ENCODE results near the gene MMS19. TPM values are rescaled to one million over a fixed set of nuclear protein-coding genes. Genes with fewer than 3 reads are reported as not detected.

The MMS19 gene
- total RNA-seq, 2 donors from 2014 or later = 89.3 to 90.5 TPM

GRCh38 chr10:97412891-97413304 is 85.3 kb downstream of the MMS19 start:
- peaks cover 15% of the 10 kb centered on the region for H3K36me3 Mint-ChIP-seq (ENCODE audit: low read depth)
- ATAC-seq (replicated peaks) = peak; percentile 84
- H3K4me1 Mint-ChIP-seq = peaks cover 24% of the 10 kb centered on the region
- H3K9me3 Mint-ChIP-seq = peaks cover 4% of the 10 kb centered on the region
- peak overlapping the region; percentile 95 for H3K27ac Mint-ChIP-seq
- peak overlapping the region; percentile 71 for H3K4me3 Mint-ChIP-seq
- H3K27me3 Mint-ChIP-seq = no peaks in the 10 kb centered on the region

- Mint-ChIP-seq H3K36me3 (ENCODE audit: low read depth) (peaks cover 15% of the 10 kb centered on the region), H3K4me1 (peaks cover 16% of the 10 kb centered on the region), H3K27me3 (no peaks in the 10 kb centered on the region), H3K4me3 (no peak overlapping the region), H3K27ac (no peak overlapping the region), H3K9me3 (peaks cover 4% of the 10 kb centered on the region)
- ATAC-seq (replicated peaks) = no peak
Measured at GRCh38 chr10:97411406-97411805, 86.8 kb downstream of the MMS19 start.

- Mint-ChIP-seq H3K27me3 (no peaks in the 10 kb centered on the region), H3K4me3 (no peak overlapping the region), H3K36me3 (ENCODE audit: low read depth) (peaks cover 7% of the 10 kb centered on the region), H3K4me1 (peaks cover 8% of the 10 kb centered on the region), H3K9me3 (peaks cover 4% of the 10 kb centered on the region), H3K27ac (peak overlapping the region; percentile 60)
- ATAC-seq (replicated peaks) = no peak
Measured at GRCh38 chr10:97408496-97408992, 89.7 kb downstream of the MMS19 start.

Other genes with a start within 250 kb of the MMS19 start
- gene ARHGAP19, start 205.8 kb downstream of the MMS19 start, total RNA-seq = 10 to 100 TPM; 44.6 to 46.4 TPM
- 1 to 10 TPM; 1.5 to 3.7 TPM for gene FRAT1, start 179.2 kb downstream of the MMS19 start, total RNA-seq
- gene FRAT2, start 163.7 kb downstream of the MMS19 start, total RNA-seq = 1 to 10 TPM; 4.7 to 9.7 TPM
- gene RRP12, start 97.1 kb downstream of the MMS19 start, total RNA-seq = 10 to 100 TPM; 29.6 to 61.9 TPM
- gene PGAM1, start 72.2 kb downstream of the MMS19 start, total RNA-seq = 1,000 to 10,000 TPM; 1,094 to 1,221 TPM
- 10 to 100 TPM; 49.7 to 54.2 TPM for gene EXOSC1, start 52.4 kb downstream of the MMS19 start, total RNA-seq
- 10 to 100 TPM; 49.2 to 65.8 TPM for gene ZDHHC16, start 52.2 kb downstream of the MMS19 start, total RNA-seq
- gene UBTD1, start 502 bp upstream of the MMS19 start, total RNA-seq = 1 to 10 TPM; 1.7 to 2.1 TPM
- gene ANKRD2, start 74.4 kb upstream of the MMS19 start, total RNA-seq = not detected
- not detected for gene HOGA1, start 86.0 kb upstream of the MMS19 start, total RNA-seq
- gene C10orf62, start 91.3 kb upstream of the MMS19 start, total RNA-seq = not detected
- 1 to 10 TPM in 1 of 2 donors, under 1 TPM in 1; 0.79 to 2.4 TPM for gene MORN4, start 135.1 kb upstream of the MMS19 start, total RNA-seq
- 10 to 100 TPM in 1 of 2 donors, 1 to 10 TPM in 1; 6.6 to 12.4 TPM for gene PI4K2A, start 142.2 kb upstream of the MMS19 start, total RNA-seq
- 1 to 10 TPM; 1.5 to 1.9 TPM for gene AVPI1, start 188.8 kb upstream of the MMS19 start, total RNA-seq
- gene MARVELD1, start 215.3 kb upstream of the MMS19 start, total RNA-seq = 1 to 10 TPM; 2.0 TPM
- 10 to 100 TPM; 31.1 to 36.8 TPM for gene ZFYVE27, start 238.7 kb upstream of the MMS19 start, total RNA-seq

Measured in activated T-helper 17 cell treated with anti-CD3 and anti-CD28 coated beads, Interleukin-2, amount 50 U/mL, for 72 hours (primary cell).